PC-9 (cell line): ENCODE measurements around the gene GSTM1. TPM values are rescaled to one million over a fixed set of nuclear protein-coding genes. Genes with fewer than 3 reads are reported as not detected.

Experiments
- BruUV-seq: library from RNA; stranded (reverse); fragments of 400-500 nt; replicated peaks from 2 replicates; lab custom pipeline; 2021; lab: Mats Ljungman, UMichigan
- CTCF ChIA-PET: fragments of 300-600 bp; sonication (Branson Sonifier 250); formaldehyde crosslinking; loops from one replicate; lab custom pipeline; 2022; ENCODE audit warnings: antibody characterized with exemption; lab: Charles Lee
- POLR2A ChIA-PET: fragments of 300-600 bp; sonication (Branson Sonifier 250); formaldehyde crosslinking; loops from one replicate; lab custom pipeline; 2022; ENCODE audit warnings: antibody characterized with exemption; ENCODE audit not compliant: unreplicated experiment; lab: Charles Lee
- DNase-seq, 2 experiments: peaks; one replicate each; pipeline versions ENCODE4 v3.0.0 to v3.0.0-alpha.2; 2015 to 2022; ENCODE audit warnings: mixed read lengths in 1 of 2
- H2AFZ ChIP-seq: fragments of 200-600 bp; sonication (generic); 2 replicates; pipeline ENCODE4 v1.8.1; 2017; ENCODE audit warnings: antibody characterized with exemption
- H3F3A ChIP-seq: fragments of 200-600 bp; sonication (generic); 2 replicates; pipeline ENCODE4 v1.8.1; 2017; ENCODE audit warnings: antibody characterized with exemption, mild to moderate bottlenecking, low read depth; ENCODE audit not compliant: insufficient read depth
- H3K27ac ChIP-seq: fragments of 200-600 bp; sonication (generic); 2 replicates; pipeline ENCODE4 v1.6.1; 2016; ENCODE audit warnings: mixed run types
- H3K27me3 ChIP-seq: fragments of 200-600 bp; sonication (generic); 2 replicates; pipeline ENCODE4 v1.6.1; 2016; ENCODE audit warnings: low read depth, mixed run types; ENCODE audit not compliant: insufficient read depth
- H3K36me3 ChIP-seq: fragments of 200-600 bp; sonication (generic); 2 replicates; pipeline ENCODE4 v1.6.1; 2016; ENCODE audit warnings: low read depth, mixed run types
- H3K4me1 ChIP-seq: fragments of 200-600 bp; sonication (generic); replicated peaks from 2 replicates; pipeline ENCODE4 v1.6.1; 2016; ENCODE audit warnings: mixed run types; ENCODE audit not compliant: insufficient read depth
- H3K4me2 ChIP-seq: fragments of 200-600 bp; sonication (generic); 2 replicates; pipeline ENCODE4 v1.6.1; 2017; ENCODE audit warnings: mixed run types
- H3K4me3 ChIP-seq: fragments of 200-600 bp; sonication (generic); 2 replicates; pipeline ENCODE4 v1.6.1; 2016; ENCODE audit warnings: mixed run types
- H3K79me2 ChIP-seq: fragments of 200-600 bp; sonication (generic); 2 replicates; pipeline ENCODE4 v1.6.1; 2017; ENCODE audit warnings: low read depth, mixed run types
- H3K9me2 ChIP-seq: fragments of 200-600 bp; sonication (generic); 2 replicates; pipeline ENCODE4 v1.8.1; 2017; ENCODE audit warnings: mild to moderate bottlenecking; ENCODE audit not compliant: insufficient read depth
- H3K9me3 ChIP-seq: fragments of 200-600 bp; sonication (generic); 2 replicates; pipeline ENCODE4 v1.8.1; 2016; ENCODE audit warnings: low read depth; ENCODE audit not compliant: insufficient read depth
- H4K20me1 ChIP-seq: fragments of 200-600 bp; sonication (generic); 2 replicates; pipeline ENCODE4 v1.8.1; 2017; ENCODE audit not compliant: insufficient read depth
- CTCF ChIP-seq: fragments of 200-600 bp; sonication (generic); conservative IDR thresholded peaks from 2 replicates; pipeline ENCODE4 v1.6.1; 2017; ENCODE audit warnings: mixed run types, antibody characterized with exemption, mild to moderate bottlenecking, moderate library complexity
- EZH2 ChIP-seq: fragments of 200-600 bp; sonication (generic); IDR thresholded peaks from 2 replicates; pipeline ENCODE4 v1.8.0; 2017; ENCODE audit warnings: antibody characterized with exemption, low read depth
- intact Hi-C: fragments of 100-400 bp; cut with micrococcal nuclease; formaldehyde crosslinking; loops from one replicate; pipeline ENCODE4 v1.10.0; 2022; ENCODE audit not compliant: unreplicated experiment
- total RNA-seq: library from RNA; stranded (reverse); gene quantifications from 2 replicates; pipeline ENCODE4 v1.2.3, GENCODE V29; 2021

Gene GSTM1
- total RNA-seq, 1 experiment from 2014 or later: not detected

GRCh38 chr1:109712321-109712864, 24.8 kb downstream of the GSTM1 start:
- intact Hi-C loops: no loop called here
- no peak for DNase-seq
- Histone ChIP-seq H3K9me2 (no peaks in the 10 kb centered on the region), H3K4me3 (no peak overlapping the region), H3F3A (no peaks in the 10 kb centered on the region), H3K9me3 (peaks cover 11% of the 10 kb centered on the region; the same call in 1 of the 2 replicates), H3K4me2 (no peak overlapping the region), H3K4me1 (peaks cover 16% of the 10 kb centered on the region), H3K79me2 (no peaks in the 10 kb centered on the region), H3K27ac (no peak overlapping the region), H3K27me3 (no peaks in the 10 kb centered on the region), H2AFZ (no peak overlapping the region), H3K36me3 (no peaks in the 10 kb centered on the region), H4K20me1 (no peaks in the 10 kb centered on the region)
- TF ChIP-seq CTCF (no peak), EZH2 (no peak)
- POLR2A ChIA-PET: no interaction called here
- CTCF ChIA-PET: no interaction called here
- no TSS peak for BruUV-seq

- Histone ChIP-seq H3F3A (peaks cover 4% of the 10 kb centered on the region; the same call in 1 of the 2 replicates), H3K36me3 (no peaks in the 10 kb centered on the region), H3K79me2 (no peaks in the 10 kb centered on the region), H3K9me2 (no peaks in the 10 kb centered on the region), H3K4me3 (no peak overlapping the region), H3K9me3 (peaks cover 5% of the 10 kb centered on the region; the same call in 1 of the 2 replicates), H2AFZ (no peak overlapping the region), H3K27ac (no peak overlapping the region), H3K4me2 (no peak overlapping the region), H3K4me1 (peaks cover 22% of the 10 kb centered on the region), H3K27me3 (no peaks in the 10 kb centered on the region), H4K20me1 (no peaks in the 10 kb centered on the region)
- DNase-seq: no peak
- intact Hi-C loops: no loop called here
- POLR2A ChIA-PET: no interaction called here
- TF ChIP-seq CTCF (no peak), EZH2 (no peak)
- CTCF ChIA-PET: no interaction called here
- BruUV-seq: no TSS peak
Measured at GRCh38 chr1:109713636-109714035, 26.0 kb downstream of the GSTM1 start.

- Histone ChIP-seq H3K36me3 (no peaks in the 10 kb centered on the region), H3K9me2 (no peaks in the 10 kb centered on the region), H3K4me2 (no peak overlapping the region), H4K20me1 (no peaks in the 10 kb centered on the region), H2AFZ (no peak overlapping the region), H3K9me3 (no peaks in the 10 kb centered on the region), H3F3A (peaks cover 16% of the 10 kb centered on the region), H3K27me3 (no peaks in the 10 kb centered on the region), H3K4me1 (peaks cover 34% of the 10 kb centered on the region), H3K4me3 (no peak overlapping the region), H3K79me2 (no peaks in the 10 kb centered on the region), H3K27ac (no peak overlapping the region)
- CTCF ChIA-PET: no interaction called here
- intact Hi-C loops: loop anchor here (5.0 kb wide), 1 partner anchor 58 kb away; the partner anchor contains the start of gene GSTM4
- BruUV-seq: no TSS peak
- no peak for TF ChIP-seq CTCF
- no peak for TF ChIP-seq EZH2
- no peak for DNase-seq
- POLR2A ChIA-PET: no interaction called here
Measured at GRCh38 chr1:109714661-109715372, 27.2 kb downstream of the GSTM1 start.
